GM12801 (cell line): Measurements from ENCODE around the gene CLBA1.

ENCODE experiments used
- TF ChIP-seq, protein P1 (sequence below): IDR thresholded peaks from one replicate; pipeline ENCODE4 v1.5.1; 2011; ENCODE audit warnings: control low read depth; ENCODE audit not compliant: insufficient read length; ENCODE audit errors: extremely low read depth

The CLBA1 gene

DNA sequence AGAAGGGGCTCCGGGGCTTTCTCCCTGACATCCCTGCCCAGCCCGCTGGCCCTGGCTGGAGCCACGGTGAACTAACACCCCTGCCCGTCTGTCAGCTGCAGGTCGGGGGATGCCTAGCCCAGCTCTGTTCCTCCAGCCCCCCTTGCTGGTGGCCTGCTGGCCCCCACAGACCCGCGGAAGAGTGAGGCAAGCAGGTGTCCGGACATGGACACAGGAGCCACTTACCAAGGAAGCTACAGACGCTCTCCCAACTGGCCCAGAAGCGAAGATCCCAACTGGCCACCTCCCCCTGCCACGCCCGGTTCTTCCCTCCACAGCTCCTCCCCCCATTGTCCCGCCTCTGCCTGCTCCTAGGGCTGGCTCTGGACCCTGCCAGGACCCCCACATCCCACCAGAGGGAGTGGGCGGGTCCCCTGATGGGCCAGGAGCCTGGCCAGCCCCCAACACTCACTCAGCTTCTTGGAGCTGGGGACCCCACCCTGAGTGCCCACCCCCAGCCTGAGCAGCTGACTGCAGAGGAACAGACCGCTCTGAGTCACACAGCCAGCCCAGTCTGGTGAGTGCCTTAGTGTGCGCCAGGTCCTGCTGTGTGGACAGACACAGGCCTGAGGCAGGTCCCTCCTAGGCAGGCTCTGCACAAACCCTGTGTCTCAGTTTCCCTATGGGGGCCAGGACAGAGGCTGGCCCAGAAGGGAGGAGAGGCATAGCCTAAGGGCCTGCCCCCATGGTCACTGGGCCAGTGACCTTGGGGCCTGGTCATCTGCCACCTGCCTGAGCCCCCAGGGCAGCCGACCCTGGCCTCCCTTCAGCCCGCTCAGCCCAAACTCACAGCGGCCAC lies 15.1 kb upstream of the CLBA1 start:
- TF ChIP-seq, protein P1, sequence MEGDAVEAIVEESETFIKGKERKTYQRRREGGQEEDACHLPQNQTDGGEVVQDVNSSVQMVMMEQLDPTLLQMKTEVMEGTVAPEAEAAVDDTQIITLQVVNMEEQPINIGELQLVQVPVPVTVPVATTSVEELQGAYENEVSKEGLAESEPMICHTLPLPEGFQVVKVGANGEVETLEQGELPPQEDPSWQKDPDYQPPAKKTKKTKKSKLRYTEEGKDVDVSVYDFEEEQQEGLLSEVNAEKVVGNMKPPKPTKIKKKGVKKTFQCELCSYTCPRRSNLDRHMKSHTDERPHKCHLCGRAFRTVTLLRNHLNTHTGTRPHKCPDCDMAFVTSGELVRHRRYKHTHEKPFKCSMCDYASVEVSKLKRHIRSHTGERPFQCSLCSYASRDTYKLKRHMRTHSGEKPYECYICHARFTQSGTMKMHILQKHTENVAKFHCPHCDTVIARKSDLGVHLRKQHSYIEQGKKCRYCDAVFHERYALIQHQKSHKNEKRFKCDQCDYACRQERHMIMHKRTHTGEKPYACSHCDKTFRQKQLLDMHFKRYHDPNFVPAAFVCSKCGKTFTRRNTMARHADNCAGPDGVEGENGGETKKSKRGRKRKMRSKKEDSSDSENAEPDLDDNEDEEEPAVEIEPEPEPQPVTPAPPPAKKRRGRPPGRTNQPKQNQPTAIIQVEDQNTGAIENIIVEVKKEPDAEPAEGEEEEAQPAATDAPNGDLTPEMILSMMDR = no peak

DNA sequence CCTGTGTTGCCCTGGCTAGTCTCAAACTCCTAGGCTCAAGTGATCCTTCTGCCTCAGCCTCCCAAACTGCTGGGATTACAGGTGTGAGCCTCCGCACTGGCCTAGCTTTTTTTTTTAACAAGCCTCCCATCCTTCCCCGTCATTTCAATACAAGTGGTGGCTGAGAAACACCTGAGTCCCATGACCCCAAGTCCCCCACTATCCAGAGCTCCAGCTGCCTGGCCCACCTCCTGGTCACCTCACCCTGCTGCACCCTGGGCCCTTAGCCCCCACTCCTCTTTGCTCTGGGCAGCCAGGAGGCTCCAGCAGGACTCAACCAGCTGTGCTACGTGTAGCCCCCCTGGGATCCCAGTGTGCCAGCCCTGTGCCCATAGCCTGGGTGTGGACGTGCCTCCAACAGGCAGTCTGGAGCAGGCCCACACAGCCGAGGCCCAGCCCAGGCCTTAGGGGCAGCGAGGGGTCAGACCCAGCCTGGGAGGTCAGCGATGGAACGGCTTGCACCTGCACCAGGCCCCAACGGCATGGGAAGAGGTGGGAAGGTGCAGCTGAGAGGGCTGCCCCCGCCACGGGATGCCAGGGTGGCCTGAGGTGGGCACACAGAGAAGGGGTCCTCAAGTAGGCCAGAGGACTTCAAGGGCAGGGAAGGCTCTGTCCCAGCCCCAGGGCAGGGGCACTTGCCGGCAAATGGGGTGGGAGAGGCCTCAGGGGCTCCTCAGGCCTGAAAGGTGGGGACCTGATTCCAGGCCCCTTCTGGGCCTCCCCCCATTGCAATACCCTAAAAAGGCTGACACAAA lies 13.9 kb upstream of the CLBA1 start:
- TF ChIP-seq, protein P1 = no peak

DNA sequence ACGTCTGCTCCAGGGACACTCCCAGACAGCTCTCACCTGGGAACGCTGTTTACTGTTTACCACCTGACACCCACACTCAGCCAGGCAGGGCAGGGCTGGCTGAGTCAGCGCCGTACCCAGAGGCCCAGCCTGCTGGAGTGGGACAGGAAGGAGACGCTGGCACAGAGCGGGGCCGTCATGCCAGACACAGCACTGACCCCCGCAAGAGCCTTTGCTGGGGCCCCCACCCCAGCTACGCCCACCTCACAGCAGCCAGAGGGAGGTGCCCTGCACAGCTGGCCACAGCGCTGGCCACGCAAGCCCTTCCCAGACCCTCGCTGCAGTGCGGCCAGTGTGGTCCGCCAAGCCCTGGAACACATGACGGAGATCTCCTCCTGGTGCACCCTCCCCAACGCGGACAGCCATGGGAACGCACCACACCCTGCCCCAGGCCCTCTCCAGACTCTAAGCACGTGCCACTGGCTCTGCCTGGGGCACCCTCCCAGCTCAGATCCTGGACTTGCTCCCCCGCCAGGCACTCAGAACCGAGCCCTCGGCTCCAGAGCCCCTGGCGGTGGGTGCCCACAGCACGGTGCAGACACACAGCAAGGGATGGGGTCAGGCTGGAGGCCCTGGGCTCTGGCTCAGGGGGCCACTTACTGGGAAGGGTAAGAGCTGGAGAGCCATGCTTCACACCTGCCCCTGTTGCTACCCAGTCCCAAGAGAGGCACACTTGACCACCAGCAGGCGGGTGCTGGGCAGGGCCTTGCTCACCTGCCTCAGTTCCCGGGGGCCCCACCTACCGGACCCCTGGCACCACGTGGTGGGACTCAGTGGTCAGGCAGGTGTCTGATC lies 13.1 kb upstream of the CLBA1 start:
- TF ChIP-seq, protein P1 = no peak

DNA sequence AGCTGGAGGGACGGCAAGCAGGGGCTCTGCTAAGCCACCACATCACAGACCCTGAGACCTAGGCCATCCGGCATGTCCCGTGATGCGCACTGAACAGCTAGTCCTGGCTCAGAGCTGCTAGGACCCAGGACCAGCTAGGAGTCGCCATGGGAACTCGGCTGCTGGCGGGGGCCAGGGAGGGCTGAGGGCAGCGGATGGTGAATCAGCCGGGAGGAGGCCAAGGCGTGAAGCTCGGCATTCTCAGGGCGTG lies 12.5 kb upstream of the CLBA1 start:
- TF ChIP-seq, protein P1 = no peak

DNA sequence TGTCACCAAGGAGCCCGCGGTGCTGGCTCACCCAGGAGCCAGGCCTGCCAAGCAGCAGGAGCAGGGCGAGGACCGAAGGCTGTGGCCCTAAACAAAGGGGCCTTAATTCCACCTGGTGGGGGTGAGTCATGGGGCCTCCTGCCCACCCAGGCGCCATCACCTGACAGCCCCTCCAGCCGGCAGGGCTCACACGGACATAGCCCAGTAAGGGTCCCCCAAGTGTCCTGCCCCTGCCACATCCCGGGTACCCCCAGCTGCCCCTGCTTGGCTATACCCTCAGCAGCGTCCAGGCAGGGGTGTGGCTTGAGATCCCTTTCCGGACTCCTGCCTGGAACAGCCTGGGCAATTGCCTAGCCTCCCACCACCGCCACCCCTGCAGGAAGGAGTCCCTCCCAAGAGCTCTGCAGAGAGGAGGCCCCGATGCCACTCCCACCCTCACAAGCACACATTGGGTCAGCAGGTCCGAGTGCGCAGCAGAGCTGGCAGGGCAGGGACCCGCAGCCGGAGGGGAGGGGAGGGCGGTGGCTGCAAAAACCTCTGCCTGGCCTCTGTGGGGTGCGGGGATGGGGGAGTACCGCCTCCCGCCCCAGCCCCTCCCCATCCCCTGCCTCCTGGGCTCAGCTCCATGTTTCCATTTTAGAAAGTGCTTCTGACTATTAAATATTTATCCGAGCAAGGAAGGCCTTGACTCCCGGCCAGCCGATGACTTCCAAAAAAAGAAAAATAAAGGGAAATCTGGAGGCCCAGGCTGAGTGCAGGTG lies 12.0 kb upstream of the CLBA1 start:
- TF ChIP-seq, protein P1 = no peak

DNA sequence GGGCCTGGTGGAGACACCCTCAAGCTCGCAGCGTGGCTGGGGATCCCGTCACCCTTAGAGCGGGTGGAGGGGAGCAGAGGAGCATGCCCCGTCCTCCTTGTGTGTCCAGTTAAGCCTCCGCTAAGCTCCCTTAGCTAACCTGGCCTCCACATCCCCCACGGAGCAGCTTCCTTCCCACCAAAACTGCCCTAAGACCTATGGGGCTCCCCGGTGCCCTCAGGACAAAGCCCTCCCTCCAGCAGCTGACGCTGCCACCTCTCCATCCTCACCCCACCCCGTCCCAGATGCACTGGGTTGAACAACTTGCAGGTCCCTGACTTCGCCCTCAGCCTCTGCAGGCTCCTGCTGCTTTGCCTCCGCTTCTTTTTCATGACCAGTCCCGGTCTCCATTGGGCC lies 11.4 kb upstream of the CLBA1 start:
- TF ChIP-seq, protein P1 = no peak
